ENCODE results near the gene MTUS2.

DNA sequence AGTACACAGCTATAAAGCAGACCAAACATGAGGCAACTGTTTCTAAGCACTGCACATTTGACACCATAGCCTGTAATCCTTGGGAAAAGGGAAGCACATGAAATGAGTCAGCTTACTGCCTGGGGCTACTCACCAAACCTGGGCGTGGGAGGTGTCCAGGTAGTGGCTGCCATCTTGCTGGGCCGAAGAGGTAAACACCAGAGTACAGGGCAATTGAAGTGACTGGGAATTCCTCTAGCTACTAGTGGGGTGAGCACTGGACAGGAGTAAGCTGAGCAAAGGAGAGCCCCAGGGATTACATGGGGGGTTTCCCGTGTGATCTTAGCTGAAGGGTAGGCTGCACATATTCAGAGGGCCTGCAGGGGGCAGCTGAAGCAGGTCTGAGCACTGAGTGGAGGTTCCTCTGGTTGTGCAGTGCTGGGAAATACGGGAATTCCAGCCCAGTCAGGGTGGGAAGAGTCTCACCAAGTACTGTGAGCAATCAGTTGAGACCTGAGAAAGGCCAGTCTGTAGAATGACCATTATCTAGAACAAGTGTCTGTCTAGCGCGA is 634.9 kb downstream of the MTUS2 start:
- TF ChIP-seq, protein P1, sequence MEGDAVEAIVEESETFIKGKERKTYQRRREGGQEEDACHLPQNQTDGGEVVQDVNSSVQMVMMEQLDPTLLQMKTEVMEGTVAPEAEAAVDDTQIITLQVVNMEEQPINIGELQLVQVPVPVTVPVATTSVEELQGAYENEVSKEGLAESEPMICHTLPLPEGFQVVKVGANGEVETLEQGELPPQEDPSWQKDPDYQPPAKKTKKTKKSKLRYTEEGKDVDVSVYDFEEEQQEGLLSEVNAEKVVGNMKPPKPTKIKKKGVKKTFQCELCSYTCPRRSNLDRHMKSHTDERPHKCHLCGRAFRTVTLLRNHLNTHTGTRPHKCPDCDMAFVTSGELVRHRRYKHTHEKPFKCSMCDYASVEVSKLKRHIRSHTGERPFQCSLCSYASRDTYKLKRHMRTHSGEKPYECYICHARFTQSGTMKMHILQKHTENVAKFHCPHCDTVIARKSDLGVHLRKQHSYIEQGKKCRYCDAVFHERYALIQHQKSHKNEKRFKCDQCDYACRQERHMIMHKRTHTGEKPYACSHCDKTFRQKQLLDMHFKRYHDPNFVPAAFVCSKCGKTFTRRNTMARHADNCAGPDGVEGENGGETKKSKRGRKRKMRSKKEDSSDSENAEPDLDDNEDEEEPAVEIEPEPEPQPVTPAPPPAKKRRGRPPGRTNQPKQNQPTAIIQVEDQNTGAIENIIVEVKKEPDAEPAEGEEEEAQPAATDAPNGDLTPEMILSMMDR (IDR thresholded peaks at IDR 0.05): no peak
- TF ChIP-seq POLR2AphosphoS5 (IDR thresholded peaks at IDR 0.05): no peak
